GM23248 (cell line): Measurements from ENCODE around the gene JCAD.

Experiments used
- EZH2 ChIP-seq: fragments of 200-600 bp; sonication (generic); IDR thresholded peaks from 2 replicates; pipeline ENCODE4 v1.6.1; 2018; ENCODE audit warnings: antibody characterized with exemption, mild to moderate bottlenecking; ENCODE audit not compliant: insufficient read depth, poor library complexity, severe bottlenecking
- EZH2phosphoT487 ChIP-seq: fragments of 200-600 bp; sonication (generic); IDR thresholded peaks from 2 replicates; pipeline ENCODE4 v1.6.1; 2018; ENCODE audit warnings: antibody characterized with exemption, moderate library complexity, mild to moderate bottlenecking, low read depth; ENCODE audit not compliant: insufficient read depth

- TF ChIP-seq EZH2, result no peak
- TF ChIP-seq EZH2phosphoT487, result no peak
Observed at GRCh38 chr10:30027057-30028005, 32.1 kb downstream of the JCAD start.
